ENCODE measurements around the gene RRAS.

RRAS gene

DNA sequence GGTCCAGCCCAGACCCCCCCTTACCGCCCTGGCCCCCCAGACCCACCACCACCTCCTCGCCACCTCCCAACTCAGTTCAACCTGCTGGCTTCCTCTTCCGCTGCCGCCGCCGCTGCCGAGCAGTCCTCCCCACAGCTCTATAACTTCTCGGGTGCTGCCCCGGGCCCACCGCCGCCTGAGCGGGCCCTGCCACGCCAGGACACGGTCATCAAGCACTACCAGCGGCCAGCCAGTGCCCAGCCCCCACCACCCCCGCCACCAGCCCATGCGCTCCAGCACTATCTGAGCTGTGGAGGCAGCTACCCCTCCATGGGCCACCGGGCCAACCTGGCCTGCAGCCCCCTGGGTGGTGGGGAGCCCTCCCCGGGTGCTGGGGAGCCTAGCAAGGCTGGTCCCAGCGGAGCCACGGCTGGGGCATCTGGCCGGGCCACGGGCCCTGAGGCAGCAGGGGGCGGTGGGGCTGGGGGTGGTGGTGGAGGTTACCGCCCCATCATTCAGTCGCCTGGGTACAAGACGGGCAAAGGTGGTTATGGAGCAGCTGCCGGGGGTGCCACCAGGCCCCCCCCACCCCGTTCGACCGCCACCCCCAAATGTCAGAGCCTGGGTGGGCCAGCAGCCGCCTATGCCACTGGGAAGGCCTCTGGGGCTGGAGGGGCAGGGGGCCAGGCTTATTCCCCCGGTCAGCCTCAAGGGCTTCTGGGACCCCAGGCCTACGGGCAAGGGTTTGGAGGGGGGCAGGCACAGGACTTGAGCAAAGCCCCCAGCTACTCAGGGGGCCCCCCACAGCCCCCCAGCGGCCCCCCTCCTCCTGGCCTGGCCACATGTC lies 44.7 kb downstream of the RRAS start:
- no peak for DNase-seq (ENCODE audit: low read depth)

DNA sequence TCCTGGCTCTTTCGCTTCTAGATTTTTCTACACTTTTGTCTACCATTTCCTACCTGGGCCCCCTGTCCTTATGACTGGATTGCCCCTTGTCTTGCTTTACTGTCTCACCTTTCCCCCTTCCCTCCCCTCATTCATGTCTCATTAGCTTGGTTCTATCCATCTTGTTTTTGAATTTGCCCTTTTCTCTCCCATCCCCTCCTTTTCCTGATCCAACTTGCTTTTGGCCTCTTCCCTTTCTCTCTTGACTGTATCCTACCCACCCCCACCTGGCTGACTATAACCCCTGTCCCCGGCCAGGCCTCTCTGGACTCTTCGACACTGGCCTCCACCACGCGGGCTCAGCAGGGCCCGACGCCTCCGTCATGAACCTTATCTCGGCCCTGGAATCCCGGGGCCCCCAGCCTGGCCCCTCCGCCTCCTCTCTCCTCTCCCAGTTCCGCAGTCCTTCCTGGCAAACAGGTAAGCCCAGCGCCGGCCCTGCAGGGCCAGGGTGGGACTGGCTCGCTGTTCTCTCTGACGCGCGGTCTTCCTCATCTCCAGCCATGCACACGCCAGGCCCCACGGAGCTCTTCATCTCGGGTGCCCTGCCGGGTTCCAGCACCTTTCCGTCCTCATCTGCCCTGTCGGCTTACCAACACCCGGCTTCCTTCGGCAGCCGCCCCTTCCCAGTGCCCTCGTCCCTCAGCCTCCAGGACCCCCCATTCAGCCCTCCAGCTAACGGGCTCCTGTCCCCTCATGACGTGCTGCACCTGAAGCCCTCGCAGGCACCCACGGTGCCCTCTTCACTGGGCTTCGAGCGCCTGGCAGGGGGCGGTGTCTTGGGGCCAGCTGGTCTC lies 45.6 kb downstream of the RRAS start:
- DNase-seq (ENCODE audit: low read depth), result no peak

DNA sequence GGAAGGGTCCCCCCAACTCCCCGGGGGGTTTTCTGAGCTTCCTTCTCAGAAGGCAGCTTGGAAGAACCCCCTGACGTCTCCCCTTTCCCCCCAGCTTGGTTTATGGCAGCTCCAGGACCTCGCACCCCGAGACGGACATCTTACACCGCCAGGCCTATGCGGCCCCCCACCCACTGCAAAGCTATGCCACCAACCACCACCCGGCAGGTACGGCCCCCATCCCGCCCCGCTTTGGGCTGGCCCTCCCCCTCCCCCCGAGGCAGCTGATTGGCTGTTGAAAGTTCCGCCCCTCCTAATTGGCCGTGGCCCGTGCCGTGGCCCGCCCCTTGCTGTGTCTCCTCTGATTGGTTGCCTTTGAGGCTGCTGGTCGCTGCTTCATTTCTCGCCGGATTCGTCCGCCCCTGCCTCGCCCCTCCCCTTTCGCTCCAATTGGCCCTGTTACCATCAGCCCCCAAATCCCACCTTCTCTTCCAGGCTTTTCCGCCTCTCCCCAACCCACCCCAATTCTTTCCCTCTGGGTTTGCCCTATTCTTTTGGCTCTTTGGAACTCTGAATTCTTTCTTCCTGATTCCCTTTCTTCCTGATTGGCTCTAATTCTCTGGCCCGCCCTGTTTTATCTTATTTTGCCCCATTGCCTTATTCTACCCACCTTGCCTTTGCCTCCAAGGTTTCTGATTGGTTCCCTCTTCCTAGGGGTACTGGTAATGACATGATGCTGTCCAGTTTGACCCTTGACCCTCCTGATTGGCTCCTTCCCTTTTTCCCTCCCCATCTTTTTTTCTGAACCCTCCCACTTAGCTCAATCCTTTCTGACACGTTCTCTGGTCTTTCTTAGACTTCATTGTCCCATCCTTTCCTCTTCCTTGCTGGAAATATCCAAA lies 46.5 kb downstream of the RRAS start:
- DNase-seq (ENCODE audit: low read depth), result peak; percentile 83

DNA sequence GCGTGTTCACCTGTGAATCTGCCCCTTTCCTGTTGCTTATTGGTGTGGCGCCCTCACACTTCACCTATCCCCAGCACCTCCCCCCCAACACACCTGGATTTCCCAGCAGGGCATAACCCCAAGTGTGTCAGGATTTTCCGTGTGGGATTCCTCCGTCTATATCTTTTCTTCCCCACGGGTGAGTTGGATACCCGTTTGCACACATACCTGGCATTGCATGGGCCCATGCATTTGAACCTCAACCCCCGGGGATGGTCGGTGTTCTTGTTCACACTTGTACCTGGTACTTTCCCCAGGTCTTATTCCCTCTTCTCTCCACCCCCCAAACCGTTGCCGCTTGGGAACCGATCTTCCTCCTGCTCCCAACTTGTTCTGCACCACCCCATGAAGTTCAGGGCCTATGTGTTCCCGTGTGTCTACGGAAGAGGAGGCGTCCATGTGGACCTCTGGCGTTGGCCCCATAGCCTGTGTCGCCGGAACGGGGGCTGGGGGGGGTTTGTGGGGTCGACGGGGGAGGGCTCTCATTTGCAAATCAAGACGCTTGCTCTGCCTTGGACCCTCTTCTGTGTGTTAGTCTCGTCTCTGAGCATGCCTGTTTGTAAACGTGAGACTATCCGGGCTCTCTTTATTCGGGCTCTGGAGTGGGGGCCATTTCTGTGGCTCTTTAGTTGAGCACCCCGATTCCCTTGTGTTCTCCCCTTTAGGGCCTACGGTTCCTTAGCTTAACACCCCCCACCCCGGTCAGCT lies 47.3 kb downstream of the RRAS start:
- no peak for DNase-seq (ENCODE audit: low read depth)

DNA sequence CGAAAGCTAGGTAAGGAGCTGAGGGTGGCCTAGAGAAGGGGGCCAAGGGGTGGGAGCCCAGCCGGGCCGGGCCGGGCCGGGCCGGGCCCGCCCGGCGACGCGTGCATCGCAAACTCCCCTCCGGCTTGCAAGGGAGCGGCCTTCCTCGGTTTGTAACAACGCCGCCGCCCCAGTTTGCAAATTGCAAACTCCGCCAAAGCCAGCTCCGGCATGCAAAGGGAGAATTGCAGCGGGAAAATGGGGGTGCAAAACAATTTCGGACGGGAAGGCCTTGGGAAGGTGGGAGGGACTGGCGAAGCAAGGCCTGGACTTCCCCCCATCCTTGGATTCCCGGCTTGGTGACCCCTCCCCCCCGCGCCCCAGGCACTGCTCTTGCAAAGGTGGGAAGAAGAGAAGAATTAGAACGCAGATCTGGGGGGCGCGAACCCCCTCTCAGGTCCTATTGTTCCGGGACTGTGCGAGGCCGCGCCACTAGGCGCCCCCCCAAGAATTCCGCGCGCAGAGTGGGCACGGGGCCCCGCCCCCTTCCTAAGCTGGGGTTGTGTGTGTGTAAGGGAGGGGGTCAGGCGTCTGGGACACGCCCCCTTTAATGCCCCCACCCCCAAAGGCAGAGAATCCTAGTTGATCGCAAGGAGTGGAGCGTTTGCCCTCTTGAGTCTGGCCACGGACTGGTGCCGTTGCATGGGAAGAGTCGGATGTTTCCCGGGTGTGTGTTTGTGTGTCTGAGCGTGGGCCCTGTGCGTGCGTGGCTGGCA lies 48.0 kb downstream of the RRAS start:
- DNase-seq (ENCODE audit: low read depth), result no peak

DNA sequence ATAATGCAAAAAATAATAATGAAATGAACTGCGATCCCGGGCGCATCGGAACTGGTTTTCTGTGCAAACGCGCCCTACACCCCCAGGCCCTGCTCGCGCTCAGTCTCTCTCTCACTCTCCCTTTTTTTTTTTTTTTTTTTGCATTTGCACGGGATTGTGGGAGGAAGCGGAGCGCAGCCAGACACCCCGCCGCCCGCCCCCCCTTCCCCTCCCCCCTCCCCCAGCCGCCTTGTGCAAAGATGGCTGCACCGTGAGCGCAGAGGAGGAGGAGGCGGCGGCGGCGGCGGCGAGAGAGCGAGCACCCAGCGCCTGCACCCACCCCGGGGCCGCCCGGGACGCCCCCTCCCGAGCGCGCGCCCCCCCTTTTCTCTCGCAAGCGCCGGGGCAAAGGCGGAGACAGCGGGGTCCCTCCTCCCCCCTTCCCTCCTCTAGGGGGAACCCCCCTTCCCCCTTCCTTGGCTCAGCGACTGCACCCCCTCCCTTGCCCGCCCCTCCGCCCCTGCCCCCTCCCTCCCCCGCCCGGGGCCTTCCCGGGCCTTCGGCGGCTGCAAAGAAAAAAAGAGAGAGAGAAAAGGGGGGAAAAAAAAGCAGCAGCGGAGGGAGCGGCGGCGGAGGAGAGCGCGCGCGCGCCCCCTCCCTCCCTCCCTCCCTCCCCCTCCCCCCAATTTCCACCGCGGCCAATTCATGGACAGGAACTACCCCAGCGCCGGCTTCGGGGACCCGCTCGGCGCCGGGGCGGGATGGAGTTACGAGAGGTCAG lies 48.8 kb downstream of the RRAS start, which contains the start of gene PRR12:
Gene PRR12 (plus strand): TSS at position 212 of the 760 bp plus-strand sequence. CDS start 473 bp downstream, at position 685.
- DNase-seq (ENCODE audit: low read depth), result peak; percentile 59

DNA sequence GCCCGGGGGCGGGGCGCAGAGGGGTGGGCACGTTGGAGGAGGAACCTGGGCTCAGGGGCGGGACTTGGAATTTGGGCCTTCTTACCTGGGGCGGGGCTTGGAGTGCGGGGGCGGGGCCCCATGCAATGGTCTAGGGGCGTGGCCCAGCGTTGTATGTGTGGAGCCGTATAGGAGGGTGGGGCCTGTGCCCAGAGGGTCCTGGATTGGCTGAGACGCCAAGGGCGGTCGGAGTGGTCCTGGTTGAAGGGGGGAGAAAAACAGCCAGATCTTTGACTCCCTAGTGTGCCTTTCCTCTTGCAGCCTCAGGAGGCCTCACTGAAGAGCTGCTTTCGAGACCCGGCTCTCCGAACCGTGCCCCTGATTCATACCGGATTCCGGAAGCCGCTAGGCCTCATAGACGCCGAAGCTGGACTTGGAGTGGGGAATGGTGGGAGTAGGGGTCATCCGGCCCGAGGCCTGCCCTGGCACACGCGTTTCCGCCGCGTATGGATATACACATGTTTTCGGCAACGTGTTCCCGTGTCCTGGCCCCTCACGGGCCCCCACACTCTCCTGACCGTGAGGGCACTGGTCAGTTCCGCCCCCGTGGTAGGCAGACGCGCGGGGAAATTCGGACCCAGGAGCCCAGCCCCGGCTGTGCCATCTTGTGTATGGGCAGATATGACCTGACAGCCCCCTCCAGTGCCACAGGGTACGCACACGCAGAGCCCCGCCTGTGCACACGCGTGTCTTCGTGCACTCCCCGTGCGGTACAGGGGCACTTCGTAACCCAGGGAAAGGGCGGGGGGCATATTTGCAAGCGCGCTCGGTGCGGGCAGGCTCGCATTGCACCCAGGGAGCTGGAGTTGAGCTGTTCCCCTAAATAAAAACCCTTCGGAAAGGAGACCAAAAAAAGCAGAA lies 49.6 kb downstream of the RRAS start:
- DNase-seq (ENCODE audit: low read depth), result peak; percentile 87

DNA sequence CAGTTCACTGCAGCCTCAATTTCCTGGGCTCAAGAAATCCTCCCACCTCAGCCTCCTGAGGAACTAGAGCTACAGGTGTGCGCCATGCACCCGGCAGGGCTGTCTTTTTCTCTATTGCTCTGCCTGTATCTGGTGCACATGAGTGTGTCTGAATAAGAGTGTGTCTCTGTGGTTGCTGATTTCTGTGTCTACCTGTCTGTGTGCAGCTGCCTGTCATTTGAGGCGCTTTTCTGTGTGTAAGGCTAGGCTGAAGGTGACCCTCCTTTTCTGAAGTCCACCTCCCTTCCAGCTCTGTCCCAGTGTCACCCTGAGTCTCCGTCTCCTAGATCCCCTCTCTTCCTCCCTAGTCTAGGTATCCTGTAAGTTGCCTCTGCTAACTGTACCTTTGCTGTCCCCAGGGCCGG lies 50.4 kb downstream of the RRAS start:
- DNase-seq (ENCODE audit: low read depth), result no peak

DNA sequence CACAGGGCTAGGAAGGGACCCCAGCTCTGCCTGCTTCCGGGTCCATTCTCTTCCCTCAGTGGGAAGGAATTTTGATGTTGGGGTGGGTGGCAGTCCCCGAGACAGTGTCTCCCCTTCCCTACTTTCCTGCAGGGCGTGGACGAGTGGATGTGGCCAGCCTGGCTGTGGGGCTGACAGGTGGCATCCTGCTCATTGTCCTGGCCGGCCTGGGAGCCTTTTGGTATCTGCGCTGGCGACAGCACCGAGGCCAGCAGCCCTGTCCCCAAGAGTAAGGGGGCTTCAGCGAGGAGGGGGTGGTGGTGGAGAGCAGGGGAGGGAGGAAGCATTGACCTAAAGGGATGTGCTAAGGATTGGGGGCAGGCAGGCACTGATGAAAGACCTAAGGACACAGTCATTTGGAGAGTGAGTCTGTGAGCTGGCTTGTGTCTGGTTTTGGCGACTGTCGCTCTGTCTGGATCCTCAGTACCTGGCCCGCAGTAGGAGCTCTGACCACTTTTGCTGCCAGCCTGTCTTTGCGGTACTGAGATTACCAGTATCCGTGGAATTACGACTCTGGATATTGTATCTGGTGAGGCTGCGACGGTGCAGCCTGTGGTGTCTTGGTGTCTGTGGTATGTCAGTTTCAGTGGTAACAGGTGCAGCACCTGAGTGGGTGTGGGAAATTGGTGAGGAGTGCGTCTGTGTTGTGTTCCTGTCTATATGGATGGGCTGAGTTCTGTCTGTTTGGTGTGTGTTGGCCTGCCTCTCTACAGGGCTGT lies 51.4 kb downstream of the RRAS start:
- no peak for DNase-seq (ENCODE audit: low read depth)

DNA sequence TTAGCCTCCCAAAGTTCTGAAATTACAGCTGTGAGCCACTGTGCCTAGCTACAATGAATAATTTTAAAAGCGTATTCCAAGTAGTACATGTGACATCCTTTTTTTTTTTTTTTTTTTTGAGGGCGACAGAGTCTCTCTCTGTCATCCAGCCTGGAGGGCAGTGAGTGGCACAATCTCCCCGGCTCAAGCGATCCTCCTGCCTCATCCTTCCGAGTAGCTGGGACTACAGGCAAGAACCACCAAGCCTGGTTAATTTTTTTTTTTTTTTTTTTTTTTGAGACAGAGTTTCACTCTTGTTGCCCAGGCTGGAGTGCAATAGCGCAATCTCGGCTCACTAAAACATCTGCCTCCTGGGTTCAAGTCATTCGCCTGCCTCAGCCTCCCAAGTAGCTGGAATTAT lies 52.7 kb downstream of the RRAS start:
- DNase-seq (ENCODE audit: low read depth), result no peak

All from activated T-helper 1 cell treated with Interleukin-2 at 50 U/mL for 16 hours (primary cell).